GM10266 (cell line): ENCODE data around the gene ALDH16A1.

Source experiments
- DNase-seq: peaks from one replicate; pipeline ENCODE4 v3.0.0; 2012; ENCODE audit errors: extremely low spot score
- TF ChIP-seq, protein P1 (sequence below): IDR thresholded peaks from 2 replicates; pipeline ENCODE4 v1.5.1; 2012; ENCODE audit warnings: mild to moderate bottlenecking, low read depth; ENCODE audit not compliant: control insufficient read depth, insufficient read depth; ENCODE audit errors: missing control alignments

ALDH16A1 gene

DNA sequence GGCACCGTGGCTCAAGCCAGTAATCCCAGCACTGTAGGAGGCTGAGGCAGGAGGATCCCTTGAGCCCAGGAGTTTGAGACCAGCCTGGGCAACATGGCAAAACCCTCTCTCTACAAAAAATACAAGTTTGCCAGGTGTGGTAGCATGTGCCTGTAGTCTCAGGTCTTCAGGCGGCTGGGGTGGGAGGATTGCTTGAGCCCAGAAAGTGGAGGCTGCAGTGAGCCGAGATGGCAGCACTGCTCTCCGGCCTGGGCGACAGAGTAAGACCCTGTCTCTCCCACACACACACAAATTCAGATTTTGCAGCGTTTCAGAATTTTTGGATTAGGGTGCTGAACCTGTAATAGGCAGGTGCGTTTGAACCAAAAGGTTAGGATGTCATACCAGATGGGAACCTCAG lies 45.5 kb downstream of the ALDH16A1 start:
- no peak for DNase-seq
- TF ChIP-seq, protein P1, sequence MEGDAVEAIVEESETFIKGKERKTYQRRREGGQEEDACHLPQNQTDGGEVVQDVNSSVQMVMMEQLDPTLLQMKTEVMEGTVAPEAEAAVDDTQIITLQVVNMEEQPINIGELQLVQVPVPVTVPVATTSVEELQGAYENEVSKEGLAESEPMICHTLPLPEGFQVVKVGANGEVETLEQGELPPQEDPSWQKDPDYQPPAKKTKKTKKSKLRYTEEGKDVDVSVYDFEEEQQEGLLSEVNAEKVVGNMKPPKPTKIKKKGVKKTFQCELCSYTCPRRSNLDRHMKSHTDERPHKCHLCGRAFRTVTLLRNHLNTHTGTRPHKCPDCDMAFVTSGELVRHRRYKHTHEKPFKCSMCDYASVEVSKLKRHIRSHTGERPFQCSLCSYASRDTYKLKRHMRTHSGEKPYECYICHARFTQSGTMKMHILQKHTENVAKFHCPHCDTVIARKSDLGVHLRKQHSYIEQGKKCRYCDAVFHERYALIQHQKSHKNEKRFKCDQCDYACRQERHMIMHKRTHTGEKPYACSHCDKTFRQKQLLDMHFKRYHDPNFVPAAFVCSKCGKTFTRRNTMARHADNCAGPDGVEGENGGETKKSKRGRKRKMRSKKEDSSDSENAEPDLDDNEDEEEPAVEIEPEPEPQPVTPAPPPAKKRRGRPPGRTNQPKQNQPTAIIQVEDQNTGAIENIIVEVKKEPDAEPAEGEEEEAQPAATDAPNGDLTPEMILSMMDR = no peak

DNA sequence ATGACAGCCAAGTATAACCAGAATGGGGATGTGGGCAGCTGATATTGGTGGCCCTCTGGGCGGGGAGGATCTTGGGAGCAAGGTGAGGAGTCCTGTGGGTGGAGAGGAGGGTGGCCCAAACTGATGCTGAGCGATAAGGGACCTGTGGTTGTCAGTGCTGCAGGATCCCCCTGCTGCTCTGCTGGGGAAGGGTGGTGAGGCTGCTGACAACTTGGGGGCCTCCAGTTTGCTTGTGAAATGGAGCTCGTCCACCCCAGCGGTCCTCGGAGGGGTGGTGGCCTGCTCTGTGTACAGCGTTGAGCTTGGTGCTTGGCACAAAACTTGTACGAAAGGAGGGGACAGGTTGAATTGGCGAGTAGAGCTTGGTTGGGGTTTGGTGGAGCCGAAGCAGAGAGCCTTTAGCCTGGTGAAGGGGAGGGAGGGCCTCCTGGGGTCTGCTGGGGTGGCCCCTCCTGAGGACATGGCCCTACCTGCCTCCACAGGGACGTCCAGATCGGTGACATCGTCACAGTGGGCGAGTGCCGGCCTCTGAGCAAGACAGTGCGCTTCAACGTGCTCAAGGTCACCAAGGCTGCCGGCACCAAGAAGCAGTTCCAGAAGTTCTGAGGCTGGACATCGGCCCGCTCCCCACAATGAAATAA lies 46.1 kb downstream of the ALDH16A1 start:
- TF ChIP-seq, protein P1 = no peak
- no peak for DNase-seq

DNA sequence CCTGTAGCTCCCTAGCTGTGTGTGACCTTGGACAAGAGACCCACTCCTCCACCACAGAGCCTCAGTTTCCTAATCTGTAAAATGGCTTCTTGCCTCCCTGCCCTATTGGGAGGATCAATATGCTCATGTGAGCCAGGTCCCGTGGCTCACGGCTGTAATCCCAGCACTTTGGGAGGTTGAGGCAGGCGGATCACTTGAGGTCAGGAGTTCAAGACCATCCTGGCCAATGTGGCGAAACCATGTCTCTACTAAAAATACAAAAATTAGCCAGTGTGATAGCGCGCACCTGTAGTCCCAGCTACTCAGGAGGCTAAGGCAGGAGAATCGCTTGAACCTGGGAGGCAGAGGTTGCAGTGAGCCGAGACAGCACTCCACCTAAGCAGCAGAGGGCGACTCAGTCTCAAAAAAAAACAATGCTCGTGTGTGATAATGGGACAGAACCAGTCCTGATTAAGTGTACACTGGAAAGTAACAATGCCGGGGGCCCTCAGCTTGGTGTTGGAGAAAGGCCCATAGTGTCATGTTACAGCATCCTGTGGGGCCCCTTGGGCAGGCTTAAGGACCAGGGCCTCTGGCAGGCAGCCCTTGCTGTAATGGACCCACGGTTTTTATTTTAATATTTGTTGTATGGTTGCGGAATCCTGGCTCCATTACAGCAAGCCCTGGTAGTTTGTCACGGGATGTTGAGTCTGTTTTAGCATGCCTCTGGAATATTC lies 50.0 kb downstream of the ALDH16A1 start:
- DNase-seq = no peak
- TF ChIP-seq, protein P1 = peak; percentile 57

DNA sequence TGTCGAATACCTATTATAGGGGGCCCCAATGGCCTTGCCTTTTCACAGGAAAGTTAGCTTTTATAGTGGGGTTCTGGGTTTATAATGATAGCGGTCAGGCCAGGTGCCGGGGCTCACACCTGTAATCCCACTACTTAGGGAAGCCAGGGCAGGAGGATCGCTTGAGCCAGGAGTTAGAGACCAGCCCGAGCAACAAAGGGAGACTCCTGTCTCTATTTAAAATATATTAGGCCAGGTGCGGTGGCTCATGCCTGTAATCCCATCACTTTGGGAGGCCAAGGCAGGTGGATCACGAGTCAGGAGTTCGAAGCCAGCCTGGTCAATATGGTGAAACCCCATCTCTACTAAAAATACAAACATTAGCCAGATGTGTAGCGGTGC lies 50.5 kb downstream of the ALDH16A1 start:
- TF ChIP-seq, protein P1 = no peak

DNA sequence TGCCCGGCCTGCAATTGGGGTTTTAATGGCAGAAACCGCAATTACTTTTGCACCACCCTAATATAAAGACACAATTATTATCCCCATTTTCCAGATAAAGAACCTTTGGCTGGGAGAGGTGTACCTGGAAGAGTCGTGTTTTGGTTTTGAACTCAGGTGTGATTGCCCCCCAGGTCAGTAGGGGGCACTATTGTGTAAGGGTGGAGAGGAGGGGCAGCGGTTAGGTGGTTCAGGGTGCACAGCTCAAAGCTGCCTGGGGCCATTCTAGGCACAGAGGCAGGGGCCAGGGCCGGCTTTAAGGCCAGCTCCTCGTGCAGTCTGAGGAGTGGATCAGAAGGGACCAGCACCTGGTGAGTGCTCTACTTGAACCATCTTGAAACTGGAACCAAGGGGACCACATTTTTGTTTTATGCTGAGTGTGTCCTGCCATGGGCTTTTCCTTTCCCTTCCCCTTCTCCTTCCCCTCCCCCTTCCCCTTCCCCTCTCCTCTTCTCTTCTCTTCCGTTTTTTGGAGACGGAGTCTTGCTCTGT lies 53.6 kb downstream of the ALDH16A1 start:
- TF ChIP-seq, protein P1 = peak; percentile 86
- peak; percentile 84 for DNase-seq

More for the DNA sequence above, 50.5 kb downstream of the ALDH16A1 start:
- no peak for DNase-seq

DNA sequence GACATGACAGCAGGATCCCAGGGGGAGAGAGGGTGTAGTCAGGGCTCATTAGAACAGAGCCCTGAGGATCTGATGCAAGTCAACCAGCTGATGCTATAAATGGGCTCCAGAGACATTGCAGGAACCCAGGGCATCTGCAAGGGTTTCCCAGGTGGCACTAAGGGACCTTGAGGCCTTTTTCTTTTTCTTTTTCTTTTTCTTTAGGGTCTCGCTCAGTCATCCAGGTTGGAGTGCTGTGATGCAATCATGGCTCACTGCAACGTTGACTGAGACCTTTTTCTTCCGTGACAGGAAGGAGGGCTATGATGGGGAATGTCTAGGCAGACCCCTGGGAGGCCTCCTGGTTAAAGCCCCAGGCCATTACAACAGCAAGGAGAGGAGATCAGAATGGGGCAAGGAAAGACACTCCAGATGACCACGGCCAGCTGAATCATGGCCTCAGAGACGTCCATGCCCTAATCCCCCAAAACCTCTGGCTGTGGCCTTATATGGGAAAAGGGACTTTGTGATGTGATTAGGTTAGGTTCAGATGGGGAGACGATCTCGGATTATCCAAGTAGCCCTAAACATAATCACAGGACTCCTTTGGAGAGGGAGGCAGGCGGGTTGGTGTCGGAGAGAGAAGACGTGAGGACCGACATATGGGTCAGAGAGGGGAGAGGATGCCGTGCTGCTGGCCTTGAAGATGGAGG lies 54.9 kb downstream of the ALDH16A1 start:
- TF ChIP-seq, protein P1 = no peak
- no peak for DNase-seq
